Gastrocnemius medialis (tissue), 4 donors: ENCODE measurements around the gene HP.

ENCODE experiments used
- POLR2A ChIP-seq, 2 donors: fragments of 450-650 bp; IDR thresholded peaks; one replicate each; pipeline ENCODE4 v1.6.1; 2017; ENCODE audit warnings: antibody characterized with exemption in 2 of 2, mild to moderate bottlenecking in 2 of 2, moderate library complexity in 2 of 2
- TF ChIP-seq, protein P1 (sequence below), 5 experiments: fragments of 450-650 bp in 3 of 5; fragments of 200-600 bp in 2 of 5; sonication (generic) in 2 of 5; IDR thresholded peaks in 4 of 5; conservative IDR thresholded peaks in 1 of 5; 1 replicate in 4 of 5; 2 replicates in 1 of 5; pipeline ENCODE4 v1.5.1; 2016 to 2019; ENCODE audit warnings: antibody characterized with exemption in 5 of 5, mild to moderate bottlenecking in 3 of 5, moderate library complexity in 3 of 5

DNA sequence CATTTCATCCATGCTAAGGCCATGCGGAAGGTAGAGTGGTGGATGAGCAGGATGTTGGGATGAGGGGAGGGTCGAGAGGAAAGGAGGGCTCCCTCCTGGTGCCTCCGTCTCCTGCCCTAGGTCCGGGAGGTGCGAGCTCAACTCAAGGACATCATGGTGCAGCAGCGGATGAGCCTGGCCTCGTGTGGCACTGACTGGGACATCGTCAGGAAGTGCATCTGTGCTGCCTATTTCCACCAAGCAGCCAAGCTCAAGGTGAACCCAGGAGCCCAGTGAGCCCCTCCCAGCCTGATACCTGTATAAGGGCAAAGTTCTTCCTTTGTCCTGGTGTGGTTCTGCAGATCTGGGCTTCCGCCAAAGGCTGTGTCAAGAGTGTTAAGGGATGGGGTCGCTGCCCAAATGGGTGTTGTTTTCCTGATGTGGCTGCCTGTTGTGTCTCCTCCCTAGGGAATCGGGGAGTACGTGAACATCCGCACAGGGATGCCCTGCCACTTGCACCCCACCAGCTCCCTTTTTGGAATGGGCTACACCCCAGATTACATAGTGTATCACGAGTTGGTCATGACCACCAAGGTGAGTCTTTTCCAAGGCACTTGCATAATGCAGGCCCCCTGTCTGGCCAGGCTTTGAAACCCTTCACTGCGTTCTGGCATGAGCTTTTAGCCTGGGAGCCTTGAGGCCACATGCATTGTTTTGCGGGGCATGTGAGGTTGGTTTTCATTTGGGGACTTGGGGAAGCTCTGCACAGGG is 54.2 kb downstream of the HP start:
- TF ChIP-seq, protein P1, sequence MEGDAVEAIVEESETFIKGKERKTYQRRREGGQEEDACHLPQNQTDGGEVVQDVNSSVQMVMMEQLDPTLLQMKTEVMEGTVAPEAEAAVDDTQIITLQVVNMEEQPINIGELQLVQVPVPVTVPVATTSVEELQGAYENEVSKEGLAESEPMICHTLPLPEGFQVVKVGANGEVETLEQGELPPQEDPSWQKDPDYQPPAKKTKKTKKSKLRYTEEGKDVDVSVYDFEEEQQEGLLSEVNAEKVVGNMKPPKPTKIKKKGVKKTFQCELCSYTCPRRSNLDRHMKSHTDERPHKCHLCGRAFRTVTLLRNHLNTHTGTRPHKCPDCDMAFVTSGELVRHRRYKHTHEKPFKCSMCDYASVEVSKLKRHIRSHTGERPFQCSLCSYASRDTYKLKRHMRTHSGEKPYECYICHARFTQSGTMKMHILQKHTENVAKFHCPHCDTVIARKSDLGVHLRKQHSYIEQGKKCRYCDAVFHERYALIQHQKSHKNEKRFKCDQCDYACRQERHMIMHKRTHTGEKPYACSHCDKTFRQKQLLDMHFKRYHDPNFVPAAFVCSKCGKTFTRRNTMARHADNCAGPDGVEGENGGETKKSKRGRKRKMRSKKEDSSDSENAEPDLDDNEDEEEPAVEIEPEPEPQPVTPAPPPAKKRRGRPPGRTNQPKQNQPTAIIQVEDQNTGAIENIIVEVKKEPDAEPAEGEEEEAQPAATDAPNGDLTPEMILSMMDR (IDR thresholded peaks at IDR 0.05 in 4 of 5, conservative IDR thresholded peaks at IDR 0.05 in 1 of 5) = no peak
- TF ChIP-seq POLR2A (IDR thresholded peaks at IDR 0.05) = no peak
